Esophagus muscularis mucosa (tissue), 3 donors: Measurements from ENCODE around the gene MBD5.

Experiments
- POLR2A ChIP-seq: fragments of 450-650 bp; IDR thresholded peaks from one replicate; pipeline ENCODE4 v1.6.1; 2017; ENCODE audit warnings: antibody characterized with exemption, moderate library complexity, mild to moderate bottlenecking, low read depth
- TF ChIP-seq, protein P1 (sequence below), 3 experiments: fragments of 200-600 bp in 2 of 3; fragments of 450-650 bp in 1 of 3; sonication (generic) in 2 of 3; IDR thresholded peaks; one replicate each; pipeline ENCODE4 v1.5.1; 2017 to 2019; ENCODE audit warnings: antibody characterized with exemption in 3 of 3, mild to moderate bottlenecking in 2 of 3, moderate library complexity in 1 of 3

DNA sequence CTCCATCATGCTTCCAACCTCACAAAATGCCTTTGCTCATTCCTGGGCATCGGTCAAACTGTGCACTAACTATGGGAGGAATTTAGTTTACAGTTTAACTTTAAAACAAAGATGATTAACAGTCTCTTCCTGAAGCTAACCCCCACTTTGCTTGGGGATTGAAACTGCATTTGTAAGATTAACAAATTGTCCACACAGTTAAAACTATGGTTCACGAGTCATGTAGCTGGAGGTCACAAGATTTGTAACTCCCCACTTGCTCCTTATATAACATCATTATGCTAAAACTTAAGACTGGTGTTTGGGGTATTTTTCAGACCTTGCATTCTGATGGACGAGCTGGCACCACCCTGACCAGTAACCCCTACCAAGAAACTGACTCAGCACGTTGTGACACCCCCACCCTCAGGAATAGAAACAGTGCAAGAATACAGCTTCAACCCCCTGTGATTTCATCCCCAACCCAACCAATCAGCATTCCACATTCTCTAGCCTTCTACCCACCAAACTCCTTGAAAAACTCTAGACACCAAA is 252.3 kb downstream of the MBD5 start:
- TF ChIP-seq, protein P1, sequence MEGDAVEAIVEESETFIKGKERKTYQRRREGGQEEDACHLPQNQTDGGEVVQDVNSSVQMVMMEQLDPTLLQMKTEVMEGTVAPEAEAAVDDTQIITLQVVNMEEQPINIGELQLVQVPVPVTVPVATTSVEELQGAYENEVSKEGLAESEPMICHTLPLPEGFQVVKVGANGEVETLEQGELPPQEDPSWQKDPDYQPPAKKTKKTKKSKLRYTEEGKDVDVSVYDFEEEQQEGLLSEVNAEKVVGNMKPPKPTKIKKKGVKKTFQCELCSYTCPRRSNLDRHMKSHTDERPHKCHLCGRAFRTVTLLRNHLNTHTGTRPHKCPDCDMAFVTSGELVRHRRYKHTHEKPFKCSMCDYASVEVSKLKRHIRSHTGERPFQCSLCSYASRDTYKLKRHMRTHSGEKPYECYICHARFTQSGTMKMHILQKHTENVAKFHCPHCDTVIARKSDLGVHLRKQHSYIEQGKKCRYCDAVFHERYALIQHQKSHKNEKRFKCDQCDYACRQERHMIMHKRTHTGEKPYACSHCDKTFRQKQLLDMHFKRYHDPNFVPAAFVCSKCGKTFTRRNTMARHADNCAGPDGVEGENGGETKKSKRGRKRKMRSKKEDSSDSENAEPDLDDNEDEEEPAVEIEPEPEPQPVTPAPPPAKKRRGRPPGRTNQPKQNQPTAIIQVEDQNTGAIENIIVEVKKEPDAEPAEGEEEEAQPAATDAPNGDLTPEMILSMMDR (IDR thresholded peaks at IDR 0.05), result no peak
- TF ChIP-seq POLR2A, result no peak
